ENCODE data around the gene CAMK2B.

CAMK2B gene

GRCh38 chr7:44217852-44218402, 107.5 kb downstream of the CAMK2B start:
- H3K4me2 ChIP-seq (ENCODE audit: low read length), result no peak overlapping the region
- no peak overlapping the region for H3K9ac ChIP-seq (ENCODE audit: low read length)
- H2AFZ ChIP-seq (ENCODE audit: low read length), result no peak overlapping the region

GRCh38 chr7:44217223-44217714, 108.1 kb downstream of the CAMK2B start:
- Histone ChIP-seq H3K27ac (ENCODE audit: low read depth, low read length, poor library complexity, severe bottlenecking) (no peak overlapping the region), H4K20me1 (ENCODE audit: insufficient read depth, low read length) (no peaks in the 10 kb centered on the region), H3F3A (ENCODE audit: insufficient read depth, low read length) (no peaks in the 10 kb centered on the region), H3K4me3 (ENCODE audit: low read depth, low read length, poor library complexity, severe bottlenecking) (no peak overlapping the region), H3K27me3 (ENCODE audit: insufficient read depth, low read length) (peaks cover 7% of the 10 kb centered on the region; the same call in 1 of the 2 replicates), H2AFZ (ENCODE audit: low read length) (no peak overlapping the region), H3K79me2 (ENCODE audit: insufficient read depth, low read length) (no peaks in the 10 kb centered on the region), H3K9ac (ENCODE audit: low read length) (no peak overlapping the region), H3K4me1 (ENCODE audit: insufficient read depth, low read length, severe bottlenecking) (peaks cover 23% of the 10 kb centered on the region), H3K4me2 (ENCODE audit: low read length) (no peak overlapping the region), H3K36me3 (ENCODE audit: insufficient read depth, low read length) (peaks cover 13% of the 10 kb centered on the region; the same call in 1 of the 2 replicates), H3K9me2 (ENCODE audit: low read depth, low read length) (no peaks in the 10 kb centered on the region), H3K9me3 (ENCODE audit: low read length) (no peaks in the 10 kb centered on the region)
- no peak for TF ChIP-seq EZH2 (IDR thresholded peaks at IDR 0.05; ENCODE audit: borderline replicate concordance, low read length)
- no peak for TF ChIP-seq CTCF (IDR thresholded peaks at IDR 0.05; ENCODE audit: low read length)

More at GRCh38 chr7:44217852-44218402, 107.5 kb downstream of the CAMK2B start:
- H3K36me3 ChIP-seq (ENCODE audit: insufficient read depth, low read length), result peaks cover 7% of the 10 kb centered on the region; the same call in 1 of the 2 replicates
- TF ChIP-seq EZH2 (IDR thresholded peaks at IDR 0.05; ENCODE audit: borderline replicate concordance, low read length), result no peak
- no peak for TF ChIP-seq CTCF (IDR thresholded peaks at IDR 0.05; ENCODE audit: low read length)
- H3K9me3 ChIP-seq (ENCODE audit: low read length), result no peaks in the 10 kb centered on the region
- H3K27me3 ChIP-seq (ENCODE audit: insufficient read depth, low read length), result peaks cover 7% of the 10 kb centered on the region; the same call in 1 of the 2 replicates
- H3K4me3 ChIP-seq (ENCODE audit: low read depth, low read length, poor library complexity, severe bottlenecking), result no peak overlapping the region
- peaks cover 23% of the 10 kb centered on the region for H3K4me1 ChIP-seq (ENCODE audit: insufficient read depth, low read length, severe bottlenecking)
- no peaks in the 10 kb centered on the region for H4K20me1 ChIP-seq (ENCODE audit: insufficient read depth, low read length)
- no peaks in the 10 kb centered on the region for H3K79me2 ChIP-seq (ENCODE audit: insufficient read depth, low read length)
- H3K9me2 ChIP-seq (ENCODE audit: low read depth, low read length), result no peaks in the 10 kb centered on the region
- no peak overlapping the region for H3K27ac ChIP-seq (ENCODE audit: low read depth, low read length, poor library complexity, severe bottlenecking)
- H3F3A ChIP-seq (ENCODE audit: insufficient read depth, low read length), result no peaks in the 10 kb centered on the region

- no peaks in the 10 kb centered on the region for H3K79me2 ChIP-seq (ENCODE audit: insufficient read depth, low read length)
- no peak overlapping the region for H3K27ac ChIP-seq (ENCODE audit: low read depth, low read length, poor library complexity, severe bottlenecking)
- peaks cover 19% of the 10 kb centered on the region; the same call in 1 of the 2 replicates for H3K36me3 ChIP-seq (ENCODE audit: insufficient read depth, low read length)
- H3K9ac ChIP-seq (ENCODE audit: low read length), result no peak overlapping the region
- TF ChIP-seq EZH2 (IDR thresholded peaks at IDR 0.05; ENCODE audit: borderline replicate concordance, low read length) (no peak), CTCF (IDR thresholded peaks at IDR 0.05; ENCODE audit: low read length) (no peak)
- peaks cover 2% of the 10 kb centered on the region; the same call in 1 of the 2 replicates for H3K27me3 ChIP-seq (ENCODE audit: insufficient read depth, low read length)
- no peaks in the 10 kb centered on the region for H4K20me1 ChIP-seq (ENCODE audit: insufficient read depth, low read length)
- H3K9me3 ChIP-seq (ENCODE audit: low read length), result no peaks in the 10 kb centered on the region
- H3F3A ChIP-seq (ENCODE audit: insufficient read depth, low read length), result no peaks in the 10 kb centered on the region
- H3K4me3 ChIP-seq (ENCODE audit: low read depth, low read length, poor library complexity, severe bottlenecking), result no peak overlapping the region
- no peak overlapping the region for H2AFZ ChIP-seq (ENCODE audit: low read length)
- no peak overlapping the region for H3K4me2 ChIP-seq (ENCODE audit: low read length)
- H3K4me1 ChIP-seq (ENCODE audit: insufficient read depth, low read length, severe bottlenecking), result peaks cover 22% of the 10 kb centered on the region
- no peaks in the 10 kb centered on the region for H3K9me2 ChIP-seq (ENCODE audit: low read depth, low read length)
Measured at GRCh38 chr7:44216521-44217222, 108.7 kb downstream of the CAMK2B start.
